CD4-positive, alpha-beta T cell treated with Interleukin-17A for 1 hour (primary cell): Measurements from ENCODE around the gene THBS1.

Source experiments
- DNase-seq: peaks from one replicate; pipeline ENCODE4 v3.0.0-alpha.2; 2020

The THBS1 gene

GRCh38 chr15:39580485-39581241 is at the start of gene THBS1:
Gene THBS1 (plus strand): TSS chr15:39581079. CDS start chr15:39581858, 779 bp downstream.
- DNase-seq: peak; percentile 17

GRCh38 chr15:39534996-39535395 is 45.9 kb upstream of the THBS1 start:
- DNase-seq: no peak

- no peak for DNase-seq
Observed at GRCh38 chr15:39535466-39535865, 45.4 kb upstream of the THBS1 start.

- DNase-seq: no peak
Observed at GRCh38 chr15:39538936-39539335, 41.9 kb upstream of the THBS1 start.

GRCh38 chr15:39539466-39539865 is 41.4 kb upstream of the THBS1 start:
- no peak for DNase-seq

GRCh38 chr15:39539973-39540558 is 40.8 kb upstream of the THBS1 start:
- no peak for DNase-seq

- no peak for DNase-seq
Observed at GRCh38 chr15:39542385-39543065, 38.4 kb upstream of the THBS1 start.

- no peak for DNase-seq
Observed at GRCh38 chr15:39543651-39544050, 37.2 kb upstream of the THBS1 start.

- DNase-seq: no peak
Observed at GRCh38 chr15:39546842-39547241, 34.0 kb upstream of the THBS1 start.

- no peak for DNase-seq
Observed at GRCh38 chr15:39548561-39548960, 32.3 kb upstream of the THBS1 start.

- DNase-seq: no peak
Observed at GRCh38 chr15:39549912-39550311, 31.0 kb upstream of the THBS1 start.

GRCh38 chr15:39551476-39551875 is 29.4 kb upstream of the THBS1 start:
- DNase-seq: no peak

- no peak for DNase-seq
Observed at GRCh38 chr15:39552556-39552955, 28.3 kb upstream of the THBS1 start.

GRCh38 chr15:39553947-39554693 is 26.8 kb upstream of the THBS1 start:
- DNase-seq: no peak

GRCh38 chr15:39554746-39555387 is 26.0 kb upstream of the THBS1 start:
- DNase-seq: no peak

- no peak for DNase-seq
Observed at GRCh38 chr15:39555885-39556284, 25.0 kb upstream of the THBS1 start.

- no peak for DNase-seq
Observed at GRCh38 chr15:39556461-39556860, 24.4 kb upstream of the THBS1 start.

- no peak for DNase-seq
Observed at GRCh38 chr15:39558421-39558820, 22.5 kb upstream of the THBS1 start.

- no peak for DNase-seq
Observed at GRCh38 chr15:39564972-39565665, 15.8 kb upstream of the THBS1 start.

GRCh38 chr15:39565851-39566250 is 15.0 kb upstream of the THBS1 start:
- DNase-seq: no peak

GRCh38 chr15:39573287-39573686 is 7.6 kb upstream of the THBS1 start:
- DNase-seq: no peak

GRCh38 chr15:39573844-39574243 is 7.0 kb upstream of the THBS1 start:
- DNase-seq: no peak
